HEK293T (cell line): ENCODE results near the gene FBN2.
"Not testable (repeated sequence)": the region's sequence is repeated elsewhere in the genome, so short reads cannot be mapped to it uniquely, and the experiment has no call there.

Experiments
- CTCF ChIA-PET: fragments of 350-600 bp; formaldehyde crosslinking; extraction: SDS; loops from one replicate; lab custom pipeline; 2021; ENCODE audit warnings: antibody characterized with exemption, inconsistent platforms; lab: Yijun Ruan, JAX
- POLR2A ChIA-PET: fragments of 350-600 bp; formaldehyde crosslinking; extraction: SDS; loops from one replicate; lab custom pipeline; 2020; ENCODE audit warnings: antibody characterized with exemption, inconsistent platforms; lab: Yijun Ruan, JAX
- DNase-seq: peaks from one replicate; pipeline ENCODE4 v3.0.0; 2012; ENCODE audit warnings: mixed read lengths; ENCODE audit errors: extremely low spot score
- ARNT ChIP-seq: fragments of 450-650 bp; IDR thresholded peaks from 2 replicates; pipeline ENCODE4 v1.6.1; 2017; ENCODE audit warnings: mild to moderate bottlenecking
- BHLHE40 ChIP-seq: fragments of 450-650 bp; IDR thresholded peaks from 2 replicates; pipeline ENCODE4 v1.6.1; 2016; ENCODE audit warnings: mild to moderate bottlenecking, moderate library complexity, borderline replicate concordance
- CTBP1 ChIP-seq: fragments of 450-650 bp; IDR thresholded peaks from 2 replicates; pipeline ENCODE4 v1.6.1; 2016; ENCODE audit warnings: borderline replicate concordance
- ELF4 ChIP-seq: fragments of 450-650 bp; IDR thresholded peaks from 2 replicates; pipeline ENCODE4 v1.6.1; 2017; ENCODE audit warnings: antibody characterized with exemption
- FOXA1 ChIP-seq: fragments of 450-650 bp; IDR thresholded peaks from 2 replicates; pipeline ENCODE4 v1.6.1; 2016; ENCODE audit warnings: mild to moderate bottlenecking
- FOXK2 ChIP-seq: fragments of 450-650 bp; IDR thresholded peaks from 2 replicates; pipeline ENCODE4 v1.6.1; 2016; ENCODE audit warnings: mild to moderate bottlenecking
- FOXM1 ChIP-seq: fragments of 450-650 bp; IDR thresholded peaks from 2 replicates; pipeline ENCODE4 v1.6.1; 2017; ENCODE audit warnings: mild to moderate bottlenecking, borderline replicate concordance
- HDGF ChIP-seq: fragments of 450-650 bp; IDR thresholded peaks from 2 replicates; pipeline ENCODE4 v1.6.1; 2017; ENCODE audit warnings: antibody characterized with exemption, borderline replicate concordance
- L3MBTL2 ChIP-seq: fragments of 450-650 bp; conservative IDR thresholded peaks from 2 replicates; pipeline ENCODE4 v1.6.1; 2016; ENCODE audit warnings: mild to moderate bottlenecking
- LEF1 ChIP-seq: fragments of 450-650 bp; IDR thresholded peaks from 2 replicates; pipeline ENCODE4 v1.6.1; 2017; ENCODE audit warnings: mild to moderate bottlenecking, borderline replicate concordance
- NFRKB ChIP-seq: fragments of 450-650 bp; IDR thresholded peaks from 2 replicates; pipeline ENCODE4 v1.6.1; 2016; ENCODE audit warnings: mild to moderate bottlenecking, moderate library complexity
- SP1 ChIP-seq: fragments of 450-650 bp; IDR thresholded peaks from 2 replicates; pipeline ENCODE4 v1.6.1; 2017
- SUZ12 ChIP-seq: fragments of 450-650 bp; IDR thresholded peaks from 2 replicates; pipeline ENCODE4 v1.6.1; 2016; ENCODE audit warnings: mild to moderate bottlenecking
- TARDBP ChIP-seq: fragments of 450-650 bp; IDR thresholded peaks from 2 replicates; pipeline ENCODE4 v1.6.1; 2016
- ZNF384 ChIP-seq: fragments of 450-650 bp; IDR thresholded peaks from 2 replicates; pipeline ENCODE4 v1.6.1; 2016
- TF ChIP-seq, protein P1 (sequence below): fragments of 450-650 bp; IDR thresholded peaks from 2 replicates; pipeline ENCODE4 v1.6.1; 2016

FBN2 gene

DNA sequence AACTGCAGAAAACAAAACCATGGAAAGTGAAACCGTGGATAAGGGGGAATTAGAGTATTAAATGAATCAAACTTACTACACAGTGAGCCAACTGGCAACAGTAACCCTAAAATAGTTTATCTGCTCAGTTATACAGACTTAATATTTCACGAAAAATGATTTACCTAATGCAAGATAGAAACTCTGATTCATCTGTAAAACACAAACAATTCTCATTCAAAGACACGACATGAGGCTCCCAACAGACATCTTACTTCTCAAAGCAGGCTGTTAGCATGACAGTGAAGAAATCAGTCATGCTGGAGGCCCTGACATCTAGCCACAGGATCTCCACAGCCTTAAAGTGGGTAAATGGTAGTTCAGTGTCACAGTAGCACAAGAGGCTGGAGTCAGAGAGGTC is 131.2 kb downstream of the FBN2 start:
- no peak for TF ChIP-seq TARDBP
- TF ChIP-seq FOXA1 = no peak
- no peak for TF ChIP-seq CTBP1
- no peak for TF ChIP-seq FOXK2
- TF ChIP-seq BHLHE40 = no peak
- CTCF ChIA-PET = no interaction called here
- POLR2A ChIA-PET = no interaction called here

DNA sequence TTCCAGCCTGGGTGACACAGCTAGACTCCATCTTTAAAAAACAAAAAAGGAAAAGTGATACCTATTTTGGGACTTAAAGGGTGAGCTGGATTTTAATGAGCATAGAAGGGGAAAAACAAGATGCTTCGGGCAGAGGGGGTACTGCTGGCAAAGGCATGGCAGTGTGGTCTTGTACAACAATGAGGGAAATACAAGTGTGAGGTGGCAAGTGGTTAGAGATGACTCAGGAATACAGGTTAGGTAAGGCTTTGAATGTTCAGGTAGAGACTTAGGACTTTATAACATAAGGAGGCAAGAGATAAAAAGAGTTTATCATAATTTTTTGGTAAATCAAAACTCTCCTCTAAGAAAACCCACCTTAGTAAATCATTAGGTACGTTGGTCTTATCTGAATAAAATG is 132.9 kb downstream of the FBN2 start:
- ChIA-PET CTCF (no interaction called here), POLR2A (no interaction called here)
- TF ChIP-seq HDGF (no peak), ELF4 (no peak), FOXM1 (no peak), TARDBP (no peak), L3MBTL2 (no peak)
- no peak for DNase-seq

More for the DNA sequence above, 131.2 kb downstream of the FBN2 start:
- DNase-seq = no peak

DNA sequence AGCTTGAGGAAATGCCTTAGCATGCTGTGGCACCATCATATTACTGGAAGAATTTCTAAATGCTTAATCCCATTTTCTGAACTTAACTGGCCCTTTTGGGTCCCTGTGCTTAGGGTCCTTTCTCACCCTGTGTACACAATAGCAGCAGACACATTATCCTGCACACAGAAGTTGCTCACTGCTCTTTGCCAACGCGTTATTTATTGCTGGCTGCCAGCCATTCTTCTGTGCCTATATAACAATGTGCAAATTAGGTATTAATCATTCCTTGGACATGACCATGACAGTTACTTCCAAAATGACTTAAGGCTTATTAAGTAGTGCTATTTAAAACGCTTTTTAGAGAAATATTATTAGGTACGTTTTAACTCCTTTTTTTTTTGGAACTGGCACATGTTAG is 134.7 kb downstream of the FBN2 start:
- ChIA-PET CTCF (no interaction called here), POLR2A (no interaction called here)
- no peak for DNase-seq

DNA sequence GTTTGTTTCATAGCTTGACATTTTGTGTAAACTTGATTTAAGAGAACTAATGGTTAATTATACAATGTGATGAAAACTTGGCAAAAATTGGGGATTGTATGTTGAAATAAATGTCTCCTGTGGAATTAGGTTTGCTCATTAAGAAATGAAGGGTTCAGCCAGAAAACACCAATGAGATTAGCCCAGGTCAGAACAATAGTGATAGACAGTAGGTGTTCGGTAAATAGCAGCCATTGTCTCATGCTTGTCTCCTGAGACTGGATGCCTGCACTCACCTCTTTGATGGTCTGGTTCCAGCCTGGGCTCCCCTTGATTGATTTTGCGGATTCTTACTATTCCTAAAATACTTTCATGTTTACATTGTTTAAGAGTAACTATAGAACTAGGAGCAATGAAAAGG is 135.5 kb downstream of the FBN2 start:
- no peak for DNase-seq
- CTCF ChIA-PET = no interaction called here
- no peak for TF ChIP-seq CTBP1
- no peak for TF ChIP-seq NFRKB
- TF ChIP-seq HDGF = no peak
- no peak for TF ChIP-seq TARDBP
- no peak for TF ChIP-seq LEF1
- no peak for TF ChIP-seq FOXK2
- TF ChIP-seq ZNF384 = no peak
- TF ChIP-seq BHLHE40 = no peak
- TF ChIP-seq, protein P1, sequence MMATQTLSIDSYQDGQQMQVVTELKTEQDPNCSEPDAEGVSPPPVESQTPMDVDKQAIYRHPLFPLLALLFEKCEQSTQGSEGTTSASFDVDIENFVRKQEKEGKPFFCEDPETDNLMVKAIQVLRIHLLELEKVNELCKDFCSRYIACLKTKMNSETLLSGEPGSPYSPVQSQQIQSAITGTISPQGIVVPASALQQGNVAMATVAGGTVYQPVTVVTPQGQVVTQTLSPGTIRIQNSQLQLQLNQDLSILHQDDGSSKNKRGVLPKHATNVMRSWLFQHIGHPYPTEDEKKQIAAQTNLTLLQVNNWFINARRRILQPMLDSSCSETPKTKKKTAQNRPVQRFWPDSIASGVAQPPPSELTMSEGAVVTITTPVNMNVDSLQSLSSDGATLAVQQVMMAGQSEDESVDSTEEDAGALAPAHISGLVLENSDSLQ = no peak
- TF ChIP-seq ELF4 = no peak
- TF ChIP-seq SUZ12 = no peak
- TF ChIP-seq FOXM1 = no peak
- TF ChIP-seq L3MBTL2 = no peak
- TF ChIP-seq ARNT = no peak
- no peak for TF ChIP-seq FOXA1
- POLR2A ChIA-PET = no interaction called here

More for the DNA sequence above, 134.7 kb downstream of the FBN2 start:
- no peak for TF ChIP-seq TARDBP
- TF ChIP-seq L3MBTL2 = no peak
- TF ChIP-seq ELF4 = no peak
- TF ChIP-seq FOXK2 = no peak
- no peak for TF ChIP-seq SUZ12
- TF ChIP-seq ARNT = no peak
- TF ChIP-seq CTBP1 = no peak
- TF ChIP-seq SP1 = no peak
- no peak for TF ChIP-seq ZNF384
- no peak for TF ChIP-seq FOXM1
- TF ChIP-seq NFRKB = no peak

DNA sequence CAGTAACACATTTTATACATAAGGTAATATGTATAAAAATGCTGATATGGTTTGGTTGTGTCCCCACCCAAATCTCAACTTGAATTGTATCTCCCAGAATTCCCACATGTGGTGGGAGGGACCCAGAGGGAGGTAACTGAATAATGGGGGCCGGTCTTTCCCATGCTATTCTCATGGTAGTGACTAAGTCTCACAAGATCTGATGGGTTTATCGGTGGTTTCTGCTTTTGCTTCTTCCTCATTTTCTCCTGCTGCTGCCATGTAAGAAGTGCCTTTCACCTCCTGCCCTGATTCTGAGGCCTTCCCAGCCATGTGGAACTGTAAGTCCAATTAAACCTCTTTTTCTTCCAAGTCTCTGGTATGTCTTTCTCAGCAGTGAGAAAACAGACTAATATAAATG is 137.3 kb downstream of the FBN2 start:
- CTCF ChIA-PET, DNase-seq, POLR2A ChIA-PET: not testable (repeated sequence)

DNA sequence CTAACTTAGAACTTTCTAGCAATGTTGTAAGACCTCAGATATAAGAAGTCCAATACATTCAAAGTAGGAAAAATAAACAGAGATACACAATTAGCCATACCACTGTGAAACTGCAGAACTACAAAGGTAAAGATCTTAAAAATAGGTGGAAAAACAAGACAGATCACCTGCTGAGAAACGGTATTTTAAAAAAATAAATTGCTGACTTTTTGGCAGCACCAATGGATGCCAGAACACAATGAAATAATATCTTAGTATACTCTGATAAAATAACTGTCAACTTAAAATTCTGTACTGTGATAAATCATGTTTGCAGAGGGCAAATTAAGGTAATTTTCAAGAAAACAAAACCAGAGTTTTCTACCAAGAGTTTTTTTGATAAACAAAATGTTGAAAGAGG is 138.9 kb downstream of the FBN2 start:
- DNase-seq = no peak
- ChIA-PET CTCF (no interaction called here), POLR2A (no interaction called here)
- no peak for TF ChIP-seq HDGF
- no peak for TF ChIP-seq LEF1
- no peak for TF ChIP-seq CTBP1
- no peak for TF ChIP-seq TARDBP
- no peak for TF ChIP-seq SP1

DNA sequence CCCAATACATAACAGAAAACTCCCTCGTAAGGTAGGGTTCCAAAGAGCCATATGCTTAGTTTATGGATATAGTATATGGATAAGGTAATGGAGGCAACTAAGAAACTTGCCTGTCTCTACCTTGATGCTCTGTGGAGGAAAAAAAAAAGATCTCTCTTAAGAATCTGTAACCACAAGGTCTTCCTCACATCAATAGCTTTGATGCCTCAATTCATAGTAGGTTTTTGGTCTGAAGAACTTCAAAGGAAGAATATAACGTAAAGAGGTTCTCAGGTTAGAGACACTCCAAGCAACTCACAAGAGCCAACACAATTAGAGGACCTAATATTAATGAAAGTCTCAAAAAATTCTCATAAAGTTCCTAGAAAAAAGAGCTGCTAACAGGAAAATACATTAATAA is 140.2 kb downstream of the FBN2 start:
- no peak for TF ChIP-seq CTBP1
- TF ChIP-seq L3MBTL2 = no peak
- TF ChIP-seq FOXM1 = no peak
- TF ChIP-seq LEF1 = no peak
- no peak for DNase-seq
- POLR2A ChIA-PET = no interaction called here
- CTCF ChIA-PET = interaction anchor here (0.6 kb wide), 1 partner anchor 15 kb away, joined by 3 read pairs; no protein-coding TSS in a partner anchor

DNA sequence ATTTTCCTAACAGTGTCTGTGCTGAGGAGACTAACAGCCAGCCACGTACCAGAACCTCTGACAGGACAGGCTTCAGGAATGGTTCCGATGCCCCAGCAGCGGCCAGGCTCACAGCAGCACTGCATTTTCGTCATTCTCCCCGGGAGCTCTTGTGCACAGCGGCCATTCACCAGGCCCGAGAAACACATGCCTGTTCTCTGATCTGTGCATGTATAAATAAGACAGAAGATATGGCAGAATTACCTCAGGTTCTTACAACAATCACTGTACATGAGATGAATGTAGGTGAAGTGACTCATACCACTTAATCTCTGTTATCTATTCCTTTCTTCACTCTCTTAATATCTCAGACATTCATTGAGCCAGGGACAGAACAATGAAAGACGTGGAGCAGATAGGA is 143.0 kb downstream of the FBN2 start:
- no peak for TF ChIP-seq ELF4
- TF ChIP-seq ZNF384 = no peak
- TF ChIP-seq FOXM1 = no peak
- TF ChIP-seq NFRKB = no peak
- no peak for TF ChIP-seq HDGF
- no peak for TF ChIP-seq SUZ12
- no peak for TF ChIP-seq SP1
- no peak for TF ChIP-seq BHLHE40
- no peak for TF ChIP-seq TARDBP
- TF ChIP-seq L3MBTL2 = no peak
- no peak for TF ChIP-seq ARNT
- TF ChIP-seq, protein P1 = no peak
- TF ChIP-seq FOXA1 = no peak
- TF ChIP-seq LEF1 = no peak
- TF ChIP-seq CTBP1 = no peak
- no peak for TF ChIP-seq FOXK2
- CTCF ChIA-PET = no interaction called here
- DNase-seq = no peak
- POLR2A ChIA-PET = no interaction called here
